Keratinocyte (primary cell): ENCODE measurements around the gene RIOK1. TPM values are rescaled to one million over a fixed set of nuclear protein-coding genes. Genes with fewer than 3 reads are reported as not detected.
"Not testable (repeated sequence)": the region's sequence is repeated elsewhere in the genome, so short reads cannot be mapped to it uniquely, and the experiment has no call there.

ENCODE experiments used
- DNase-seq: peaks from one replicate; pipeline ENCODE4 v3.0.0-alpha.2; 2011; ENCODE audit warnings: low read depth, missing footprints, low spot score
- FAIRE-seq: peaks from 2 replicates; lab custom pipeline; 2011; peaks lifted over from hg19 to GRCh38; lab: Jason Lieb, UNC
- H2AFZ ChIP-seq: 2 replicates; pipeline ENCODE4 v1.6.0; 2012; ENCODE audit warnings: low read length, control low read depth, inconsistent platforms; ENCODE audit not compliant: control insufficient read depth
- H3K27ac ChIP-seq: 2 replicates; pipeline ENCODE4 v1.5.1; 2011; ENCODE audit warnings: low read length; ENCODE audit not compliant: control insufficient read depth, insufficient read depth
- H3K27me3 ChIP-seq: 3 replicates; pipeline ENCODE4 v1.6.0; 2011; ENCODE audit warnings: low read length; ENCODE audit not compliant: control insufficient read depth, insufficient read depth; ENCODE audit errors: extremely low read depth
- H3K36me3 ChIP-seq, 2 experiments: 2 replicates in 1 of 2; 3 replicates in 1 of 2; pipeline ENCODE4 v1.5.1; 2011; ENCODE audit warnings: low read length in 2 of 2, mild to moderate bottlenecking in 1 of 2; ENCODE audit not compliant: control insufficient read depth in 2 of 2, insufficient read depth in 2 of 2; ENCODE audit errors: extremely low read depth in 1 of 2
- H3K4me1 ChIP-seq: 3 replicates; pipeline ENCODE4 v1.5.1; 2011; ENCODE audit warnings: low read length; ENCODE audit not compliant: control insufficient read depth, insufficient read depth; ENCODE audit errors: extremely low read depth
- H3K4me2 ChIP-seq: 3 replicates; pipeline ENCODE4 v1.6.0; 2011; ENCODE audit warnings: low read depth, low read length; ENCODE audit not compliant: control insufficient read depth, insufficient read depth; ENCODE audit errors: extremely low read depth
- H3K4me3 ChIP-seq, 3 experiments: fragments of 200-600 bp in 1 of 3; sonication (generic) in 1 of 3; 2 replicates in 2 of 3; 3 replicates in 1 of 3; pipeline ENCODE4 v1.5.1; 2011 to 2016; ENCODE audit warnings: low read length in 3 of 3, mild to moderate bottlenecking in 3 of 3, control low read depth in 2 of 3, inconsistent platforms in 1 of 3, low read depth in 1 of 3, mixed read lengths in 1 of 3, mixed run types in 1 of 3, moderate library complexity in 1 of 3; ENCODE audit not compliant: control insufficient read depth in 2 of 3, insufficient read depth in 2 of 3; ENCODE audit errors: extremely low read depth in 1 of 3
- H3K79me2 ChIP-seq: 2 replicates; pipeline ENCODE4 v1.6.0; 2012; ENCODE audit warnings: low read length; ENCODE audit not compliant: control insufficient read depth, insufficient read depth
- H3K9ac ChIP-seq: 3 replicates; pipeline ENCODE4 v1.6.0; 2011; ENCODE audit warnings: low read length; ENCODE audit not compliant: control insufficient read depth, insufficient read depth; ENCODE audit errors: extremely low read depth
- H3K9me1 ChIP-seq: 3 replicates; pipeline ENCODE4 v1.6.0; 2011; ENCODE audit warnings: low read length; ENCODE audit not compliant: control insufficient read depth, insufficient read depth; ENCODE audit errors: extremely low read depth
- H3K9me3 ChIP-seq: 2 replicates; pipeline ENCODE4 v1.5.1; 2012; ENCODE audit warnings: low read depth, low read length; ENCODE audit not compliant: control insufficient read depth
- H4K20me1 ChIP-seq: 3 replicates; pipeline ENCODE4 v1.6.0; 2011; ENCODE audit warnings: low read length; ENCODE audit not compliant: control insufficient read depth, insufficient read depth; ENCODE audit errors: extremely low read depth
- EZH2 ChIP-seq: IDR thresholded peaks from one replicate; pipeline ENCODE4 v1.6.1; 2012; ENCODE audit warnings: inconsistent platforms, mild to moderate bottlenecking, low read length, moderate library complexity
- dilution Hi-C: fragments of 300-500 bp; cut with MboI; formaldehyde crosslinking; loops from one replicate; pipeline ENCODE4 v1.7.0; 2020; ENCODE audit warnings: low sequenced_read_pairs; ENCODE audit not compliant: extremely low pct_ligation_motif_present
- polyA plus RNA-seq, 5 experiments: library from polyadenylated mRNA; depleted of rRNA in 3 of 5; stranded (reverse) in 3 of 5; stranded (forward) in 1 of 5; unstranded in 1 of 5; fragments of >200 nt; gene quantifications; 1 replicate in 1 of 5; 2 replicates in 3 of 5; 3 replicates in 1 of 5; pipeline versions ENCODE4 v1.2.1 to v1.2.3, GENCODE V29; 2011 to 2012; ENCODE audit warnings: missing spikeins in 2 of 5, low read depth in 1 of 5, low replicate concordance in 1 of 5
- TF ChIP-seq, protein P1 (sequence below), 3 experiments: IDR thresholded peaks in 1 of 3; conservative IDR thresholded peaks in 1 of 3; optimal IDR thresholded peaks in 1 of 3; 2 replicates in 2 of 3; 3 replicates in 1 of 3; pipeline versions ENCODE3 to v1.5.1; 2011; ENCODE audit warnings: low read length in 3 of 3, mild to moderate bottlenecking in 3 of 3, moderate library complexity in 2 of 3, control low read depth in 1 of 3, inconsistent platforms in 1 of 3; ENCODE audit not compliant: insufficient read depth in 2 of 3; ENCODE audit errors: extremely low read depth in 1 of 3

Gene RIOK1
- polyA plus RNA-seq, 1 donor (not counting 4 experiments of a cell fraction or from before 2014, with no cell fraction given), result 11.7 TPM

DNA sequence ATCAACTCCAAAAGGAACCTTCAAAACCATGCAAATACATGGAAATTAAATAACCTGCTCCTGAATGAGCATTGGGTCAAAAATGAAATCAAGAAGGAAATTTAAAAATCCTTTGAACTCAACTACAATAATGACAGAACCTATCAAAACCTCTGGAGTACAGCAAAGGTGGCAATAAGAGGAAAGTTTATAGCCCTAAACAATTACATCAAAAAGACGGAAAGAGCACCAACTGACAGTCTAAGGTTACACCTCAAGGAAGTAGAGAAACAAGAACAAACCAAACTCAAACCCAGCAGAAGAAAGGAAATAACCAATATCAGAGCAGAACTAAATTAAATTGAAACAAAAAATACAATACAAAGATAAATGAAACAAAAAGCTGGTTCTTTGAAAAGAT, 39.0 kb upstream of the RIOK1 start:
- DNase-seq, H3K9me1 ChIP-seq, H3K4me2 ChIP-seq, H3K4me3 ChIP-seq, dilution Hi-C loops, FAIRE-seq, H3K27ac ChIP-seq, H2AFZ ChIP-seq, H3K9me3 ChIP-seq, H3K27me3 ChIP-seq, H3K79me2 ChIP-seq, H3K36me3 ChIP-seq, H4K20me1 ChIP-seq, H3K9ac ChIP-seq: not testable (repeated sequence)
- peaks cover 11% of the 10 kb centered on the region for H3K4me1 ChIP-seq

DNA sequence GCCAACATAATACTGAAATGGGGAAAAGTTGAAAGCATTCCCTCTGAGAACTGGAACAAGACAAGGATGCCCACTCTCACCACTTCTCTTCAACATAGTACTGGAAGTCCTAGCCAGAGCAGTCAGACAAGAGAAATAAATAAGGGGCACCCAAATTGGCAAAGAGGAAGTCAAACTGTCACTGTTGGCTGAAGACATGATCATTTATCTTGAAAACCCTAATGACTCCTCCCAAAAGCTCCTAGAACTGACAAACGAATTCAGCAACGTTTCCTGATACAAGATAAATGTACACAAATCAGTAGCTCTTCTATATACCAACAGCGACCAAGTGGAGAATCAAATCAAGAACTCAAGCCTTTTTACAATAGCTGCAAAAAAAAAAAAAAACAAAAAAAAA, 37.7 kb upstream of the RIOK1 start:
- H3K4me3 ChIP-seq, dilution Hi-C loops, H2AFZ ChIP-seq, H3K4me2 ChIP-seq, H3K9ac ChIP-seq, H3K27me3 ChIP-seq, H3K9me1 ChIP-seq, H4K20me1 ChIP-seq, H3K36me3 ChIP-seq, H3K79me2 ChIP-seq, FAIRE-seq, DNase-seq, H3K27ac ChIP-seq, H3K9me3 ChIP-seq: not testable (repeated sequence)
- peaks cover 11% of the 10 kb centered on the region for H3K4me1 ChIP-seq

DNA sequence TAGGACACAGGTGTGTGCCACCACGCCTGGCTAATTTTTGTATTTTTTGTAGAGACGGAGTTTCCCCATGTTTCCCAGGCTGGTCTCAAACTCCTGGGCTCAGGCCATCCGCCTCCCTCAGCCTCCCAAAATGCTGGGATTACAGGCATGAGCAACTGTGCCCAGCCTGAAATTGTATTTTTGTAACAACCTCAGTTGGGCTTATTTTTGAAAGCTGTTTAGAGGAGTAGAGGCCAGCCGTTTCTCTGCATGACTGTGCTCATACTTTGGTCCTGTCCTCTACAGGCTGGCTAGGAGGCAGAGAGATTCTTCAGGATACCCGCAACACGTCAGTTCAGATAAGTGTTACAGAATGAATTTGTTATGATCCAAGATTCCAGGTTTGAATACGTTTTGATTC, 22.2 kb upstream of the RIOK1 start:
- dilution Hi-C loops, result no loop called here
- H3K36me3 ChIP-seq, result no peaks in the 10 kb centered on the region
- H3K27ac ChIP-seq, result no peak overlapping the region
- no peak overlapping the region for H2AFZ ChIP-seq
- no peaks in the 10 kb centered on the region for H3K79me2 ChIP-seq
- H3K4me2 ChIP-seq, result no peak overlapping the region
- no peaks in the 10 kb centered on the region for H3K4me1 ChIP-seq
- H3K9ac ChIP-seq, result no peak overlapping the region
- TF ChIP-seq, protein P1, sequence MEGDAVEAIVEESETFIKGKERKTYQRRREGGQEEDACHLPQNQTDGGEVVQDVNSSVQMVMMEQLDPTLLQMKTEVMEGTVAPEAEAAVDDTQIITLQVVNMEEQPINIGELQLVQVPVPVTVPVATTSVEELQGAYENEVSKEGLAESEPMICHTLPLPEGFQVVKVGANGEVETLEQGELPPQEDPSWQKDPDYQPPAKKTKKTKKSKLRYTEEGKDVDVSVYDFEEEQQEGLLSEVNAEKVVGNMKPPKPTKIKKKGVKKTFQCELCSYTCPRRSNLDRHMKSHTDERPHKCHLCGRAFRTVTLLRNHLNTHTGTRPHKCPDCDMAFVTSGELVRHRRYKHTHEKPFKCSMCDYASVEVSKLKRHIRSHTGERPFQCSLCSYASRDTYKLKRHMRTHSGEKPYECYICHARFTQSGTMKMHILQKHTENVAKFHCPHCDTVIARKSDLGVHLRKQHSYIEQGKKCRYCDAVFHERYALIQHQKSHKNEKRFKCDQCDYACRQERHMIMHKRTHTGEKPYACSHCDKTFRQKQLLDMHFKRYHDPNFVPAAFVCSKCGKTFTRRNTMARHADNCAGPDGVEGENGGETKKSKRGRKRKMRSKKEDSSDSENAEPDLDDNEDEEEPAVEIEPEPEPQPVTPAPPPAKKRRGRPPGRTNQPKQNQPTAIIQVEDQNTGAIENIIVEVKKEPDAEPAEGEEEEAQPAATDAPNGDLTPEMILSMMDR (optimal IDR thresholded peaks at IDR 0.05 in 1 of 3, IDR thresholded peaks at IDR 0.05 in 1 of 3, conservative IDR thresholded peaks at IDR 0.05 in 1 of 3; ENCODE audit: extremely low read depth in 1 of 3, insufficient read depth in 2 of 3, low read length in 3 of 3), result no peak
- TF ChIP-seq EZH2, result no peak
- H4K20me1 ChIP-seq, result no peaks in the 10 kb centered on the region
- H3K4me3 ChIP-seq, result no peak overlapping the region
- H3K9me1 ChIP-seq, result no peaks in the 10 kb centered on the region
- FAIRE-seq (no peak), DNase-seq (no peak)
- no peaks in the 10 kb centered on the region for H3K9me3 ChIP-seq
- H3K27me3 ChIP-seq, result no peaks in the 10 kb centered on the region
